GM19438 (cell line): ENCODE data around the gene AQP12A.

Experiments
- ATAC-seq: cut with Tn5 transposase; IDR thresholded peaks from one replicate; pipeline ENCODE4 v1.9.1; 2021; ENCODE audit warnings: low read depth; ENCODE audit not compliant: unreplicated experiment

AQP12A gene

DNA sequence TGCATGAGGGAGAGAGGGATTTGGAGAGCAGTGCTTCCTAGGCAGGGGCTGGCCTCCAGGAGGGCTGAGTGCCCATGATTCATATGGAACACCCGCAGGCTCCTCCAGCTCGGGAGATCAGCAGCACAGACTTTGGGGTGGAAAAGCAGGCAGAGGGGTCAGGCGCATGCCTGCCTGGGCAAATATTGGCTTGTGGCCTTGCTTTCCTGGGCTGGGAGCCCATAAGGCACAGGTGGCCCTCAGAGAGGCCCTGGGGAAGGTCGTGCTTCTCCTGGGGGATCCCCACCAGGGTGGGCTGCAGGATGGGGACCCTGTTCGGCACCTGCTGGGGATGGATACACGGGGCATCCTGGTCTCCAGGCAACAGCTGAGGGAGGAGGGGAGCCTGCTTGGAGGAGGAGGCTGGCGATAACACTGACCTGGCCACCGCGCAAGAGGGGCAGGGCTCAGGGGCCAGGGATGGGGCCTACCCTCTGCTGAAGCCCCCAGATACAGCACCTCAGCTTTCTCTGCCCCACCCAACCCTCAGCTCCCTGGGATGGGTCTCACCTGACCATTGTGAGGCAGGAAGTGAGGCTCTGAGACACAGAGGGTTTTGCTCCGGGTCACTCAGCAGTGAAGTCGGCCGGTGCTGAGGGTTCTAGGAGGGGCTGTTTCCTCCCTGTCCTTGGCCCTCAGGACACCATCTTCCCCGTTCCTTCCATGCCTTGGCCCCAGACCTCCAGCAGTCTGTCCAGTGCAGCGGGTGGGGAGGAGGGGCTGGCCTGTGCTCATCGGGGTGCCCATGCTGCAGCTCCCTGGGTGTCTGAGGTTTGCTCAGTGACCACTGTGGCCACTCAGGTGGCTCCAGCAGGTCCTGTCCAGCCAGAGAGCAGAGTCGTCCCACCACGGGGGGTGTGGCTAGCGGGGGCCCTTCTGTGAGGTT is 12.0 kb downstream of the AQP12A start:
- ATAC-seq = no peak

DNA sequence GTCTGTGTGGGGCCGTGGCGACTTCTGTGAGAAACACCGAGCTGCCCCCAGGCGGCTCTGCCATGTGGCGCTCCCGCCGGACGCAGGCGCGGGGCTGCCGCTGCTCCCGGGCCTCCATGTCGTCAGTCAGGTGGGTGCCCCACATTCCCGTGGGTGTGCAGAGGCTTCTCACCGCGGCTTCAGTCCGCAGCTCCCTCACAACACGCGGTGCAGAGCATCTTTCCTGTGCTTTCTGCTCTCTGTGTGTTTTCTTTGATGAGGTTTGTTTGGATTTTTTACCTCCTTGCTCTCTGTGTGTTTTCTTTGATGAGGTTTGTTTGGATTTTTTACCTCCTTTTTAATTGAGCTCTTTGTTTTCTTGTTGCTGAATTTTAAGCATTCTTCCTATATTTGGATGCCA is 13.0 kb downstream of the AQP12A start:
- no peak for ATAC-seq

DNA sequence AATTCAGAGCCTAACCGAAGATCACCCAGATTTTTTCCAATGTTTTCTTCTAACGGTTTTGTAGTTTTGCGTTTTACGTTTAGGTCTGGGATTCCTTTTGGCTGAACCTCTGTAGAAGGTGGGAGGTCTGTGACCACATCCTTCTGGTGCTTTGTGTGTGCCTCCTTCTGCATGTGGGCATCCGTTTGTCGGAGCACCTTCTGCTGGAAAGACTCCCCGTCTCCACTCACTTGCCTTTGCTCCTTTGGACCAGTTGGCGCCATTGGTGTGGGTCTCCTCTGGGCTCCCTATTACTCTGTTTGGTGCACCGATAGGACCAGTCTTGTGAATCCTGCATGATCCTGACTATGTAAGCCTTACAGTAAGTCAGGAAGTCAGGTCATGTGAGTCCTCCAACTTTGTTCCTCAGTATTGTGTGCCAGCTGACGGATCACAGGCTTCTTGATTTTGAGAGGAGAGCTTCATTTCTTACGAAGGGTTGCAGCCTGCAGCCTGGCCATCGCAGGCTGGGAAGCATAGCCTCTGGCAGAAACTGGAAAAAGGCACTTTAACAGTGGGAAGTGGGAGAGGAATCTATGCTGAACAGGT is 13.6 kb downstream of the AQP12A start:
- no peak for ATAC-seq

DNA sequence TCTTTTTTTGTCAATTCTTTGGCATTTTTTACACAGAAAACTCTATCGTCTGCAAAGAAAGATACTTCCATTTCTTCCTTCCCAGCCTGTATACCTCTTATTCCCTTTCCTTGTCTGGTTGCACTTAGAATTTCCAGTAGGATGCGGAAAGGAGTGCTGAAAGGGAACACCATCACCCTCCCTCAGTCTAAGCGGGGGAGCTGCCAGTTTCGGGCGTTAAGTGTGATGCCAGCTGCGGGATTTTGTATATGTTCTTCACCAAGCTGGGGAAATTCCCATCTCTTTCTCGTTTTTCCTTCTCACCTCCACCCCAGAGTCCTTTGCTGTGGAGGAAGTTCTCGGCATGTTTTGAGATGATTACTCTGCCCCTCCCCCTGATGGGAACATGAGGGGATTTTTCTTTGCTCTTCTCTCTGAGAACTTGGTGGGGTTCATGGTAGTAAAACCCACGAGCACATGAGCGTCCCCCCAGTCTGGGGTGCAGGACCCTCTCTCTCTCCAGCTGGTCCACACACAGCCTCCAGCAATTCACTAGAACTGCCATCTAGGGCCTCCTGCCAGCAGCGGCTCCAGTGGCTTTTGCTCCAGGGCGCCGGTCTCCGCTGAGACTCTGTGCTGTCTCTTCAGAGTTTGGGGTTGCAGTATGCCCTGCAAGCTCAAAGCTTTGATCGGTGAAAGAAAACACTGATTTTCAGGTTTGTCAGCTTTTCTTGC is 15.5 kb downstream of the AQP12A start:
- no peak for ATAC-seq

DNA sequence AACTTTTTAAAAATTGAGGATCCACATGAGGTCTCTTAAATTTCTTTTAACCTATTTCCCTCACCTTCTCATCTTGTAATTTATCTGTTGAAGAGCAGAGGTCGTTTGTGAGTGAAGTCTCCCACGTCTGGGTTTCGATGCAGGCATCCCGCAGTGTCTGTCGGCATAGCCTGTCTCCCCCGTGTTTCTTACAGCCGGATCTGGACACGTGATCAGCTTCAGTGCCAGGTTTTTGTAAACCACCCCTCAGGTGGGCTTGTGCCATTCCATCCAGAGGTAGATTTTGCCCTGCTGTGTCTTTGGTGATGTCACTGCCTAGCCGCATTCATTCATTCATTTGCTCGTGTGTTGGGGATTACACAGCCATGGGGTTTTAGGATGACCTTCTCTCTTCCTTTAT is 16.2 kb downstream of the AQP12A start:
- ATAC-seq = no peak

DNA sequence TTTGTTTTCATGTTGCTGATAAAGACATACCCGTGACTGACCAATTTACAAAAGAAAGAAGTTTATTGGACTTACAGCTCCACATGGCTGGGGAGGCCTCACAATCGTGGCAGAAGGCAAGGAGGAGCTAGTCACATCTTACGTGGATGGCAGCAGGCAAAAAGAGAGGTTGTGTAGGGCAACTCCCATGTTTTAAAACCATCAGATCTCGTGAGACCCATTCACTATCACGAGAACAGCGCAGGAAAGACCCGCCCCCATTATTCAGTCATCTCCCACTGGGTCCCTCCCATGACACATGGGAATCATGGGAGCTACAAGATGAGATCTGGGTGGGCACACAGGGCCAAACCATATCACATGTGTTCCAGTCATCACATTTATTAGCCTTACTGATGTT is 16.8 kb downstream of the AQP12A start:
- no peak for ATAC-seq

DNA sequence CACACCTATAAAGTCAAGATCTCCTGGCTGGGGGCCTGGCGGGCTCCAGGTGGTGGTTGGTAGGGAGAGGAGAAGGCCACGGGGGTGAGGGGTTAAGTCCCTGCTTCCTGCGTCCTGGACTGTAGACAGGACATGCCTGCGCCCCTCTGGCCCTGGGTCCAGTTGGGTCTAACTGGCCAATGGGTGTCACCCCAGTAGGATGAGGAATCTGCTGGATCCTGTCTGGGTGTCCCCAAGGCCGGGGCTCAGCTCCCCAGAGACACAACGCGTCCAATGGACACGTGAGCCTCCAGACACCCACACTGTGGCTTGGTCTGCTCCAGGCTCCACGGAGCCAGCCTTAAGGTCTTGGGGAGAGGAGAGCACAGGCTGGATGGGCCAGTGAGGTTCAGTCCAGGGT is 19.6 kb downstream of the AQP12A start:
- ATAC-seq = no peak

DNA sequence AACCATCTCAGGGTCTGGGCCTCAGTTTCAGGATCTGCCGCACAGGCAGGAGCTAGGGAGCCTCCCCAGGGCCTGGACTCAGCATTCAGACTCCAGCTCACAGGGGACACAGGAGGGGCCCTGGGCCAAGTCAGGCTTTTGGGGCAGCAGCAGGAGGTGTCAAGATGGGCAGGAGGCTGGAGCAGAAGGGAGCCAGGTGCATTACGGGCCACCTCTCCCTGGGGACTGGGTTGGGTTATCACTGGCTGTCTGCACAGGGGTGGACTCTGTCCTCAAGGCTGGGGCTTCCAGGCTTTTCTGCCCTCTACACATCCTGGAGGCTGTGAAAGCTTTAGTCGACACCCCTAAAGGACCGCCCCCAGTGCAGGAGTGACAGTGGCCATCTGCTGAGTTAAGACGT is 20.0 kb downstream of the AQP12A start:
- no peak for ATAC-seq

DNA sequence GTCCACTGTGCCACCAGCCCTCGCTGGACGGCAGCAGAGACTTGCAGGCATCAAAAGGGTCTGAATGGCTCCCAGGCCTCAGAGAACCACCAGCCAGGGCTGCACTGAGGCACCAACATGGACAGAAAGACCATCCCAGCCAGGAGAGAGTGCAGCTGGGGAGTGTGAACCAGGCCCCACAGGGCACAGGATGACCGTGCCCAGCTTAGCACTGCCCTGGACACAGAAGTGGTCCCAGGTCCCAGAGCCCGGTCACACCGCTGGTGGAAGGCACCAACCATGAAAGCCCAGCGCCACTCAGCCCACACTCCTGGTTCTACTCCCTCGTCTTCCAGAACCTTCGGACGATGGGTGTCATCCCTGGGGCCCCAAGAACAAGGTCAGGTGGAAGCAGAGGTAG is 20.5 kb downstream of the AQP12A start:
- no peak for ATAC-seq

DNA sequence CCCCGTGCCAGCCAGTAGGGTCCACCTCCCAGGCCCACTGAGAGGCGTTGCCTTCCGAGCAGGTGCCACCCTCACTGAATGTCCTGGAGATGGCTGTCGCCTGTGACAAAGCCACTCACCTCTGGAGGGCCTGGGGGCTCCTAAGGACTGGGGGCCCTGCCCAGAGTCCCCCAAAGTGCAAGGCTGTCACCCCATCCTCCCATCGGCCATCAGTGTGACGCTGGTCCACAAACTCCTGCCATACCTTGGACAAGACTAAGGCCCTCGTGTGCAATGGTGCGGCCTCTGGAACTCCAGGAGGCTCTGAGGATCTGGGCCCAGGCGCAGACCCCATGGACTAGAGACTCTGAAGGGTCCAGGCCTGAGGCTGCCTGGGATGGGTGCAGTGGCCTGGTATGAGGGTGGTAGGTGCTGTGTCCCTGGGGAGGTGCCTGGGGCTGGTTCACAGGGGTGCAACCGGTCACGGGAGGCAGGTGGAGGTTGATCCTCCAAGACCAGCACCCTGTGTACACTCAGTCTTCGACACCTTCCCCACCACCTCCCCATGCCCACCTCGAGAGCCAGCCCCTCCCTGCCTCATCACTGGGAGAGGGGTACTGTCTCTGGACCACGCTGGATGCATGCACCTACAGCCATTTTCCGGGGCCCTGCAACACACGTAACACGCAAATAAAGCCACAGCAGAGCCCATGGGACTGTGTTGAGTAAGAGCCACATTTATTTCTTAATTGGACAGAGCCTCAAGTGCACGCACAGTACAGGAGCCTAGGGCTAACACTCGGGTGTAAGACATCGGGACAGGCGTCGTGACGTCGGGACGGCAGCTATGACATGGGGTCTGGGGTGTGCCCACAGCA is 21.6 kb downstream of the AQP12A start:
- no peak for ATAC-seq

DNA sequence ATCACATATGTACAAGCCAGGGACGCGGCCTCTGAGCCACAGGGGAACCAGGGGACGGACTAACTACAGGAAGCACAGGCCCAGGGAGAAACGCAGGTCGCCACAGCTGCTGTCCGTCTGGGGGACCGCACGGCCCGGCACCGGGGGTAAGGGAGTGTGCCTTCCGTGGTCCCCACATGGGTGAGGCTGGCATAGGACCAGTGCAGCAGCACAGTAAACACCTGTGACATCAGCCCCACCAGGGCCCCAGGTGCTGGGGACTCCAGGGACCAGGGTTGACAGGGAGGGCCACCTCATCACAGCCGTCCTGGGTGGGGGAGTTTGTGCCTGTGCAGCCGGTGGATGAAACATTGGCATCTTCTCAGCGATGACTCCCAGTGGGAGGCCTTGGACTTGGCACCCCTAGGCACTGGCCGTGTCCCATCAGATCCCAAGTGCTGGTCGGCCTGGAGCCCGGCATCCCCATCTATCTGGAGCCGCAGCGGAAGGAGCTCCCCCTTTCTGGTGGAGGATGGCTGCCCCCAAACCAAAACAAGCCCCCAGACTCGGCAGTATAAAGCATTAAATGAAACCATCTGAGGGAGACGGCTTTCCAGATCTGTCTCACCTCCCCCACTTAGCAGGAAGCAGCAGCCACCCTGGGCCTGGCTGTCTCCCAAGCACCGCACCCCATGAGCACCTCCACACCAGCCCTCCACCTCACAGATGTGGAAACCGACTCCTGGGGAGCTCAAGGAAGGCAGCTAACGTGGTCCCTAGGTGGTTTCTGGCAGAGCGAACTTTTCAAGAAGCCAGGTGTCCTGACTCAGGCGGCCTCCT is 22.5 kb downstream of the AQP12A start:
- ATAC-seq = no peak

DNA sequence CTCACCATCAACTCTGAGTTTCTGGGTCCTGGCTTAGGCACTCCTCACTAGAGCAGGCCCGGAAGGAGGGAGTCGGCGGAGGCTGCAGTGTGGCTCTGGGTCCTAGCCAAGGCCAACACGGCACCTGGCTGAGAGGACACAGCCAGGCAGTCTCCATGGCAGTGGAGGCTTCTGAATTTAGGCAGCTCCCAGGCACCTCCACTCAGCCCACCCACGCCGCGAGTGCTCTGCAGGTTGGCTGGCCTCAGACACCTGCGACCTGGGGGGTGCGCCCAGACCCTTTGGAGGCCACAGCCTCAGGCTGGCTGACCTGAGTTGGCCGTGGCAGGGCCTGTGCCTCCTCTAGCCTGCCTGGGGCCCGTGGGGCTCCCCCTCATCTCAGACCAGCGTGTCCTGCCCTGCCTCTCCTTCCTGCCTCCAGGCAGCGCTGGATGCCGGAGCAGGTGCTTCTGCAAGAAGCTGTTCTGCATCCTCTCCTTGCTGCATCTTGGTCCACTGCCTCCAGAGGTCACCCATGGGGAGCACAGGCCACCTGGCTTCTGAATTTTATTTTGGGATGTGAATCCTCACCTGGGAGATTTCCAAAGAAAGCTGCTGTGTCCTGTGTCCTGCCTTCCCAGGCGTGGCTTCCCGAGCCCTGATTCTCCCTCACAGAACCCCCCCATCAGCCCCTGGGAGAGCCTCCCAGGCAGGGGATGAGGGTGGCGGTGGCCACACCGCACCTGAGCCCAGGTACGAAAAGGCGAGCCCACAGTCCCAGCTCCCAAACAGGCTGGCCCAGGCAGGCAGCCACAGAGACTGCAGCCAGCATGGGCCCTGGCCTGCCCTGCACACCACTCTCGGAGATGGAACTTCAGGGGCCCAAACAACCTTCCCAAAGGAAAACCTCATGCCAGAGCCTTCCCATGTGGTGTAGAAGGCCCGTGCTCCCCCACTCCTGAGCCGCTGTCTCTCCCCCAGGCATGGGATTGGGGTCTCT is 23.4 kb downstream of the AQP12A start:
- ATAC-seq = no peak

DNA sequence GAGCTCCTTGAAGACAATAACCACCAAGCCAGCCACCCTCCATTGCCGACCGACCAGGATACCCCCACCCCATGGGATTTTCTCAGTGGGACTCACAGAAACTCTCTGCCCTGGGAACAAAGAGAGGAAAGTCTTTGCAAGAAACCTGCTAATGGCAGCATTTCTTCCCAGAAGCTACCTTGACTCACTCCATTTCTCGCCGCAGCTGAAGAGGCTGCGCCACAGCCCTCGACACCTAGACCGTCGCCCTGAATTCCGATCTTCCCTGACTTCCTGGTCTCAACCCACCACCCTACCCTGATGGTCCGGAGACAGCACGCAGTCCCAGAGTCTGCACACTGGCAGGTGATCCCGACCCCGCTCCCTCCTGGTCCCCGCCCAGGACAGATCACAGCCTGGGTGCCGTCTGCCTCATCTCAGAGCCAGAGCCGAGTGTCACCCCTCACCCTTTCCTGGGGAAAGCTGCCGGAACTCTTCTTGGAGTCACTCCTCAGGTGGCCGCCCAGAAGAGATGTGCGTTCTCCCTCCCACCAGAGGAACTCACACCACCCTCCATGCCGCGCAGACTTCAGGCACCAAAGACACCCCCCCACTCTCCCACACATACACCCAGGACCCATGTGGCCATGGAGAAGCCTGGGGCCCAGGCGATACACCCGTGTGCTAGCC is 24.6 kb downstream of the AQP12A start:
- no peak for ATAC-seq

DNA sequence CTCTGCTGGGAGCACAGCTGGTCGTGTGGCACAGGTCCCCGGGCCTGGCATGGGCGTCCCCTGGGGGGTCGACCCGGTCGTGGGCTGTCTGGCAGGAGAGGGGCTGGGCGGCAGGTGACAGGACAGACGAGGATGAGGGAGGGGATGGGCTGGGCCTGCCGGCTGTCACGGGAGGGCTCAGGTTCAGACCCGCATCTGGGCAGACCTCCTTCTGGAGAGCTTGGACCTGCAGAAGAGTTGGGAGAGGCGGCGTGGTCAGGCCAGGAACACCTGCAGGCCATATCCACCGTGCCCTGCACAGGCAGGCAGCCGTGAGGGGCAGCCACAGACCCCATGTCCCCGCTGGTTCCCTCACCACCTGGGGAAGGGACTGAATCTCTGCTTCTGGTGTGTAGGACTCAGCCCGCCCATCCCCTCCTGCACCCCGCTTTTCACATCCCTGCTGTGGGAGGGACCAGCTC is 25.5 kb downstream of the AQP12A start:
- ATAC-seq = no peak

DNA sequence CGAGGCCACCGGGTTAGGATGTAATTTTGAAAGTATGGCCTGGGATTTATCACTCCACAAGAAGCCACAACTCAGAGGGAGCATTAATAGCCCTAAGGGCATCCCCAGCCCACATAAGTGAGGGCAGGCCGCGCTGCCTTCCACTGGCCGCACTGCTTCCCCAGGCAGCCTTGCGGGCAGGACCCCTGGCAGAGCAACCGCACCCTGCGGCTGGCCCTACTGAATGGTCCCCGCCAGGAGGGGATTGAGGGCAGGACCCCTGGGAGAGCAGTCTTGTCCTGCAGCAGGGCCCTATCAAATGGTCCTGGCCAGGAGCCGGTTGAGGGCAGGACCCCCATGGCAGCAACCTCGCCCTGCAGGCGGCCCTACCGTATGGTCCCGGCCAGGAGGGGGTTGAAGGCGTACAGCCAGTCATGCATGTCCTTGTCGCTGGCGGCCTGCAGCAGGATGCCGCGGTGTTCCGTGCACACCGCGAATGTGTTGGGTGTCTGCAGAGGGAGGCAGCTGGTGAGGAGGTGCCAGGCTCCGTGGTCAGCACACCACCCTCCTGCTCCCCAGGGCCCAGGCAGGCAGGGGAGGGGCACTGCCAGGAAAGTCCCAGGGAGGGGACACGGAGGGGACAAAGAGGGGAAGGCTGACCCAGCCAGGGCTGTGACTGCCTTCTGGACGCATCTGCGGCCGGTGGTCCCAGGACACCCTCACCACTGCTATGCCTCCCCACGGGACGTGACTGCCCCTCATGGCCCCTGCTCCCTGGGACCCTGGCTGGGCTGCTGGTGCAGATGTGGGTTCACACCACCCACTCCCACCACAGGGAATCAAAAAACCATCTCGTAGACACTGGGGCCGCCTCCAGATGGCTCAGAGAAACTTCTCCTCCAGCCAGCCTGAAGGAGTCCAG is 26.3 kb downstream of the AQP12A start:
- no peak for ATAC-seq

DNA sequence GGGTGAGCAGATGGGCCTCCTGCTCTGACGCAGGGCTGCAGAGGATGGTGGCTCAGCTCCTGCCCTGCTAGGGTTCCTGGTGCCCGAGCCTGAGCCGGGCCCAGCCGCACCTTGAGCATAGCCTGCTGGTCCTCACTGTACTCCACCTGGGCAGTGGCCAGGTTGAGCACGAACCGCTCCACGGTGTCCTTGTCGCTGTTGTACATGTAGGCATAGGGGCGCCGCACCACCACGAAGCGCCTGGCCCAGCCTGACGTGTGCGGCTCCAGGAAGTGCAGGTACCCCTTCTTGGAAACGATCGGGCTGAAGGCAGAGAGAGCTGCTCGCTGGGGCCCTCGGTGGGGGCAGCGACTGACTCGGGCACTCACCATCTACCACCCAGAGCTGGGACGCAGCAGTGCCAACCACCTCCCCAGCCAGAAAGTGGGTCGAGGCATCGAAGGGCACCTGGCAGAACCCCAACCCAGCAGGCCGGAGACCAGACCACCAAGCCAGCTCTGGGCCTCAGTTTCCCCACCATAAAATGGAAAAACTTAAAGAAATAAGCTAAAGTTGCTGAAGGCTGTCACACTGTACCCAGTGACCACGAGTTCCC is 27.3 kb downstream of the AQP12A start:
- no peak for ATAC-seq
